Lung (tissue), 12 donors: ENCODE measurements around the gene FAM184B. TPM values are rescaled to one million over a fixed set of nuclear protein-coding genes. Genes with fewer than 3 reads are reported as not detected.

Source experiments
- ATAC-seq: fragments of 200-7000 bp; cut with Tn5 transposase; one replicate; pipeline ENCODE4 v1.9.1; 2020; ENCODE audit warnings: moderate number of reproducible peaks; ENCODE audit not compliant: insufficient read depth, low FRiP score
- DNase-seq, 3 donors: peaks; one replicate each; pipeline ENCODE4 v3.0.0-alpha.2; 2013 to 2017
- H3K27ac ChIP-seq, 2 donors: one replicate each; pipeline ENCODE4 v1.5.1; 2013; ENCODE audit warnings: mild to moderate bottlenecking in 2 of 2, moderate library complexity in 2 of 2, control low read depth in 1 of 2, inconsistent platforms in 1 of 2, low read depth in 1 of 2, low read length in 1 of 2
- H3K27me3 ChIP-seq, 3 donors: one replicate each; pipeline ENCODE4 v1.5.1; 2013; ENCODE audit warnings: low read length in 2 of 3; ENCODE audit not compliant: control insufficient read depth in 3 of 3, insufficient read depth in 3 of 3
- H3K36me3 ChIP-seq, 4 donors: one replicate each; pipeline ENCODE4 v1.5.1; 2013; ENCODE audit warnings: low read length in 4 of 4, mild to moderate bottlenecking in 1 of 4, moderate library complexity in 1 of 4; ENCODE audit not compliant: control insufficient read depth in 4 of 4, insufficient read depth in 4 of 4
- H3K4me1 ChIP-seq, 5 donors: one replicate each; pipeline ENCODE4 v1.5.1; 2013; ENCODE audit warnings: low read length in 5 of 5, mild to moderate bottlenecking in 2 of 5, moderate library complexity in 1 of 5; ENCODE audit not compliant: control insufficient read depth in 5 of 5, insufficient read depth in 5 of 5
- H3K4me3 ChIP-seq: one replicate; pipeline ENCODE4 v1.5.1; 2013; ENCODE audit warnings: mild to moderate bottlenecking, control low read depth, moderate library complexity
- H3K9ac ChIP-seq, 2 donors: one replicate each; pipeline ENCODE4 v1.5.1; 2013; ENCODE audit warnings: low read length in 2 of 2, control low read depth in 1 of 2; ENCODE audit not compliant: insufficient read depth in 1 of 2
- H3K9me3 ChIP-seq, 4 donors: one replicate each; pipeline ENCODE4 v1.5.1; 2013; ENCODE audit warnings: low read length in 3 of 4, mild to moderate bottlenecking in 1 of 4, moderate library complexity in 1 of 4; ENCODE audit not compliant: control insufficient read depth in 4 of 4, insufficient read depth in 3 of 4
- WGBS, 2 donors: extraction: QIAGEN DNeasy Blood & Tissue Kit; methylation state at CpG; one replicate each; pipeline ENCODE4 v1.1.7; 2013; 5-methylcytosine and 5-hydroxymethylcytosine counted together
- polyA plus RNA-seq, 2 donors: library from polyadenylated mRNA; stranded (reverse); fragments of 200-250 nt; gene quantifications; one replicate each; pipeline ENCODE4 v1.2.1, GENCODE V29; 2013
- total RNA-seq, 2 donors: library from RNA; depleted of rRNA in 1 of 2; stranded (reverse); fragments of >200 nt in 1 of 2; gene quantifications; one replicate each; pipeline ENCODE4 v1.2.1, GENCODE V29; 2014 to 2021
- TF ChIP-seq, protein P1 (sequence below): IDR thresholded peaks from 2 replicates; pipeline ENCODE4 v1.5.1; 2012; ENCODE audit warnings: mild to moderate bottlenecking; ENCODE audit errors: control extremely low read depth, extremely low read depth
- donor health status: control.
- donor health status: control.
- donor health status: Bipolar disorder and iron deficiency.
- donor health status: healthy.
- donor health status: DM: yes; HTN: yes; CAD: no.

Gene FAM184B
- total and polyA plus RNA-seq, 4 donors = 0.06 to 0.18 (median 0.09) TPM

DNA sequence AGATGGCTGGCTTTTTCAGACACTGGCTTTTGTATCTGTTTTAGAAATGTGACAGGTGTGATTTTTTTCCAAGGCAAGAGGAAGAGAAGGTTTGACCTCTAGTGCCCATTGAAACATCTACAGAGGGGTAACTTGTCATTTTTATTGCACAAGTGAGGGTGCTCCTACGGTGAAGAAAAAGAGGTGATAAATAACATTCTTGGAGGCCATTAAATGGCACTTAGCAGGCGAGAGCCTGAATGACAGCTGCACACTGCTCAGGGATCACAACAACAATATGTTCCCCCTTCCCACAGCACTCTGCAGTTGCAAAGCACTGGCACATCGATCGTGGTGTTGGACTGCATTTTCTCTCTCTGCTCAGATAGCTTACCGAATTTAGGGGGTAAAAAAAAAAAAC is 22.9 kb downstream of the FAM184B start:
- no peak for ATAC-seq
- H3K4me1 ChIP-seq = peaks cover 0 to 2% (median 0%) of the 10 kb centered on the region in 5 donors
- H3K27ac ChIP-seq = no peak overlapping the region
- no peaks in the 10 kb centered on the region for H3K36me3 ChIP-seq
- H3K27me3 ChIP-seq = peaks cover 0 to 3% (median 0%) of the 10 kb centered on the region in 3 donors
- no peak overlapping the region for H3K4me3 ChIP-seq
- H3K9ac ChIP-seq = no peak overlapping the region
- H3K9me3 ChIP-seq = no peaks in the 10 kb centered on the region
- no peak for DNase-seq
- TF ChIP-seq, protein P1, sequence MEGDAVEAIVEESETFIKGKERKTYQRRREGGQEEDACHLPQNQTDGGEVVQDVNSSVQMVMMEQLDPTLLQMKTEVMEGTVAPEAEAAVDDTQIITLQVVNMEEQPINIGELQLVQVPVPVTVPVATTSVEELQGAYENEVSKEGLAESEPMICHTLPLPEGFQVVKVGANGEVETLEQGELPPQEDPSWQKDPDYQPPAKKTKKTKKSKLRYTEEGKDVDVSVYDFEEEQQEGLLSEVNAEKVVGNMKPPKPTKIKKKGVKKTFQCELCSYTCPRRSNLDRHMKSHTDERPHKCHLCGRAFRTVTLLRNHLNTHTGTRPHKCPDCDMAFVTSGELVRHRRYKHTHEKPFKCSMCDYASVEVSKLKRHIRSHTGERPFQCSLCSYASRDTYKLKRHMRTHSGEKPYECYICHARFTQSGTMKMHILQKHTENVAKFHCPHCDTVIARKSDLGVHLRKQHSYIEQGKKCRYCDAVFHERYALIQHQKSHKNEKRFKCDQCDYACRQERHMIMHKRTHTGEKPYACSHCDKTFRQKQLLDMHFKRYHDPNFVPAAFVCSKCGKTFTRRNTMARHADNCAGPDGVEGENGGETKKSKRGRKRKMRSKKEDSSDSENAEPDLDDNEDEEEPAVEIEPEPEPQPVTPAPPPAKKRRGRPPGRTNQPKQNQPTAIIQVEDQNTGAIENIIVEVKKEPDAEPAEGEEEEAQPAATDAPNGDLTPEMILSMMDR = no peak
- 57 to 74% methylated on average over 5 of the region's 5 CpGs for WGBS, 2 donors

DNA sequence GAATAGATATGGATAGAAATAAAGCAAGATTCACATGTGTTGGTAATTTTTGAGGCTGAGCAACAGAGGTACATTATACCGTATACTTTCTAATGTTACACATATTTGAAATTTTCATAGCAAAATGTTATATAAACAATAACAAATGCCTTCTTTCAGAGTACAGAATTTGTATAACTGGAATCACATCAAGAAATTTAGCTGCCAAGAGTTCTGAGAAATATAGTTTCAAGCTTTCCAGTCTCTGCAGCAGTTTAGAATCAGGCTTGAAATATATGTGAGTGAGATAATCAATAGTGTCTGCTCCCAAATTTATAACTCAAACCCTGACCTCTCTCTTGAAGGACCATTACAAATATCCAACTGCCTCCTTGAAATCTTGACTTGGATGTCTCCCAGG is 23.8 kb downstream of the FAM184B start:
- ATAC-seq (no peak), DNase-seq (peak in 2 of 3 donors; percentile 6 to 41)
- no peaks in the 10 kb centered on the region for H3K9me3 ChIP-seq
- H3K4me1 ChIP-seq = peaks cover 0 to 2% (median 0%) of the 10 kb centered on the region in 5 donors
- TF ChIP-seq, protein P1 = no peak
- no peak overlapping the region for H3K4me3 ChIP-seq
- H3K36me3 ChIP-seq = no peaks in the 10 kb centered on the region
- peaks cover 0 to 3% (median 0%) of the 10 kb centered on the region in 3 donors for H3K27me3 ChIP-seq
- no peak overlapping the region for H3K9ac ChIP-seq
- 58 to 88% methylated on average over 1 of the region's 1 CpG for whole genome bisulfite sequencing, 2 donors
- H3K27ac ChIP-seq = no peak overlapping the region

DNA sequence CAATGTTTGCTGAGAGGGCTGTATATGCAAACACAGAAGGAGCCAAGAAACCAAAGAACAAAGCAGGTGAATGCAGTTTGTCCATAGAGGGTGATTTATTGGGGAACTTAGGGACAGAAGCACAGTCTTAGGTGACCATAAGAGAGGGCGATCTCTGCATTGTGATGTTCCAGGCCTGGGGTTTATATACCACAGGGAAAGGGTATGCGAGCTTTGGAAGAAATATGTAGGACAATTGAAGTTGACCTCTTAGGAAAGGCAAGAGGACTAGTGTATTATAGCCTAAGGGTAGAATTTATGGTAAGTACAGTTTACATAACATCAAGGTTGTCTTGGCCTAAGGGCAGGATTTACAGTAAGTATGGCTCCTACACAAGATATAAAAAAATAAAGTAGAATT is 27.8 kb downstream of the FAM184B start:
- Histone ChIP-seq H3K9ac (no peak overlapping the region), H3K9me3 (no peaks in the 10 kb centered on the region), H3K27ac (no peak overlapping the region), H3K4me3 (no peak overlapping the region), H3K27me3 (peaks cover 0 to 3% (median 0%) of the 10 kb centered on the region in 3 donors), H3K36me3 (no peaks in the 10 kb centered on the region), H3K4me1 (peaks cover 0 to 2% (median 0%) of the 10 kb centered on the region in 5 donors)
- 95 to 98% methylated on average over 2 of the region's 2 CpGs for WGBS, 2 donors
- no peak for ATAC-seq
- TF ChIP-seq, protein P1 = no peak
- DNase-seq = peak in 1 of 3 donors; percentile 2

DNA sequence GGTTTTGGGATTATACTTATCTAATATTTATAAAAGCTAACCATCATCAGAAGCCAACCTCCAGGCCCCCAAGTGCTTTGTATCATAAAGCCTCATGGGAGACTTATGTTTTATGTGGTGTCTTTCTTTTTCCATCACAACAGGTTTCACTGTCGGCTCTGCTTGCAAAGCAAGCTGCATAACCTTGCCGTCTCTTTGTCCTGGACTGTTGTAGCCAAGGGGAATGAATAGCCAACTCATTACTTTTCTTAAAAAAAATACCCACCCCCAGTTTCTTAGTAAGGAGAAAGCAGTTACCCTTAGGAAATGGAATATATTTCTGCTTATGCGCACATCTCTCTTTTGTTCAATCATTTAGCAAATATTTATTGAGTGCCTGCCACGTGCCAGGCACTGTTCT is 40.7 kb downstream of the FAM184B start:
- TF ChIP-seq, protein P1 = no peak
- Histone ChIP-seq H3K4me1 (no peaks in the 10 kb centered on the region), H3K36me3 (no peaks in the 10 kb centered on the region), H3K4me3 (no peak overlapping the region), H3K9me3 (peaks cover 0 to 2% (median 0%) of the 10 kb centered on the region in 4 donors), H3K27ac (no peak overlapping the region), H3K27me3 (no peaks in the 10 kb centered on the region), H3K9ac (no peak overlapping the region)
- ATAC-seq (no peak), DNase-seq (no peak)
- 80 to 93% methylated on average over 4 of the region's 4 CpGs for WGBS, 2 donors
